H1 (cell line): Measurements from ENCODE around the gene CFD. TPM values are rescaled to one million over a fixed set of nuclear protein-coding genes. Genes with fewer than 3 reads are reported as not detected.

ENCODE experiments used
- CTCF ChIA-PET: fragments of 300-600 bp; sonication (Branson Sonifier 250); formaldehyde crosslinking; loops from one replicate; lab custom pipeline; 2021; ENCODE audit not compliant: partially characterized antibody; lab: Charles Lee
- POLR2A ChIA-PET: fragments of 300-600 bp; sonication (Branson Sonifier 250); formaldehyde crosslinking; loops from one replicate; lab custom pipeline; 2021; ENCODE audit warnings: inconsistent platforms; ENCODE audit not compliant: partially characterized antibody; lab: Charles Lee
- DNase-seq, 2 experiments: peaks; one replicate each; pipeline versions ENCODE4 v3.0.0 to v3.0.0-alpha.2; 2010 to 2022; ENCODE audit warnings: low spot score in 2 of 2, low read depth in 1 of 2, mixed read lengths in 1 of 2
- FAIRE-seq: peaks from 2 replicates; lab custom pipeline; 2011; peaks lifted over from hg19 to GRCh38; lab: Jason Lieb, UNC
- H2AFZ ChIP-seq: 2 replicates; pipeline ENCODE4 v1.8.1; 2012; ENCODE audit warnings: low read length, inconsistent platforms
- H2AK5ac ChIP-seq: 2 replicates; pipeline ENCODE4 v1.6.1; 2013; ENCODE audit warnings: low read depth, low read length
- H2BK120ac ChIP-seq: replicated peaks from 2 replicates; pipeline ENCODE3; 2013; ENCODE audit warnings: low read depth, low read length, inconsistent platforms
- H2BK12ac ChIP-seq: 2 replicates; pipeline ENCODE4 v1.6.1; 2013; ENCODE audit warnings: low read depth, low read length
- H2BK15ac ChIP-seq: 2 replicates; pipeline ENCODE4 v1.6.1; 2013; ENCODE audit warnings: low read length
- H2BK20ac ChIP-seq: 2 replicates; pipeline ENCODE4 v1.6.1; 2013; ENCODE audit warnings: low read length
- H2BK5ac ChIP-seq: 2 replicates; pipeline ENCODE4 v1.6.1; 2013; ENCODE audit warnings: low read depth, low read length
- H3K14ac ChIP-seq: 2 replicates; pipeline ENCODE4 v1.6.1; 2013; ENCODE audit warnings: inconsistent platforms; ENCODE audit not compliant: insufficient read length
- H3K18ac ChIP-seq: 2 replicates; pipeline ENCODE4 v1.6.1; 2013; ENCODE audit warnings: low read length; ENCODE audit errors: extremely low read depth
- H3K23ac ChIP-seq: 2 replicates; pipeline ENCODE4 v1.6.1; 2013; ENCODE audit warnings: inconsistent platforms; ENCODE audit not compliant: insufficient read length
- H3K23me2 ChIP-seq: 2 replicates; pipeline ENCODE4 v1.6.1; 2013; ENCODE audit warnings: low read depth, low read length
- H3K27ac ChIP-seq: 2 replicates; pipeline ENCODE4 v1.6.1; 2011; ENCODE audit warnings: low read depth, low read length, inconsistent platforms
- H3K27me3 ChIP-seq, 4 experiments: replicated peaks in 1 of 4; 1 replicate in 1 of 4; 2 replicates in 3 of 4; pipeline versions ENCODE4 v1.6.1 to v1.8.1; 2011 to 2013; ENCODE audit warnings: low read length in 3 of 4, mild to moderate bottlenecking in 3 of 4, inconsistent platforms in 2 of 4, mixed read lengths in 2 of 4, moderate library complexity in 1 of 4; ENCODE audit not compliant: control insufficient read depth in 3 of 4, insufficient read depth in 3 of 4; ENCODE audit errors: extremely low read depth in 1 of 4
- H3K36me3 ChIP-seq, 4 experiments: 2 replicates each; pipeline versions ENCODE4 v1.6.1 to v1.8.1; 2011 to 2013; ENCODE audit warnings: mild to moderate bottlenecking in 4 of 4, low read length in 3 of 4, moderate library complexity in 2 of 4, control low read depth in 1 of 4, inconsistent platforms in 1 of 4; ENCODE audit not compliant: insufficient read depth in 4 of 4, control insufficient read depth in 2 of 4
- H3K4ac ChIP-seq: replicated peaks from 2 replicates; pipeline ENCODE3; 2013; ENCODE audit warnings: low read length, low read depth, mixed read lengths, inconsistent platforms; ENCODE audit not compliant: insufficient read length
- H3K4me1 ChIP-seq, 4 experiments: replicated peaks in 1 of 4; 1 replicate in 1 of 4; 2 replicates in 3 of 4; pipeline versions ENCODE4 v1.6.1 to v1.8.1; 2011 to 2013; ENCODE audit warnings: low read length in 3 of 4, inconsistent platforms in 2 of 4, mixed read lengths in 1 of 4; ENCODE audit not compliant: insufficient read depth in 4 of 4, control insufficient read depth in 3 of 4
- H3K4me2 ChIP-seq, 2 experiments: 2 replicates each; pipeline versions ENCODE4 v1.6.1 to v1.8.1; 2011 to 2013; ENCODE audit warnings: low read depth in 2 of 2, low read length in 2 of 2, control low read depth in 1 of 2, inconsistent platforms in 1 of 2, mild to moderate bottlenecking in 1 of 2; ENCODE audit not compliant: insufficient read depth in 1 of 2
- H3K4me3 ChIP-seq, 4 experiments: fragments of 200-600, 300-600 bp in 1 of 4; sonication (generic), shearing (Covaris generic), sonication (Bioruptor Twin) in 1 of 4; 2 replicates each; pipeline versions ENCODE4 v1.5.1 to v1.8.1; 2011 to 2016; ENCODE audit warnings: low read length in 4 of 4, low read depth in 3 of 4, control low read depth in 2 of 4, inconsistent platforms in 2 of 4, mild to moderate bottlenecking in 2 of 4, mixed read lengths in 1 of 4, moderate library complexity in 1 of 4; ENCODE audit not compliant: insufficient read depth in 2 of 4; ENCODE audit errors: extremely low read depth in 1 of 4
- H3K56ac ChIP-seq: replicated peaks from 2 replicates; pipeline ENCODE3; 2013; ENCODE audit warnings: low read depth, mild to moderate bottlenecking, mixed read lengths, low read length, inconsistent platforms; ENCODE audit not compliant: insufficient read length
- H3K79me1 ChIP-seq: 2 replicates; pipeline ENCODE4 v1.6.1; 2013; ENCODE audit warnings: low read depth, low read length, control low read depth
- H3K79me2 ChIP-seq, 2 experiments: 2 replicates each; pipeline versions ENCODE4 v1.6.1 to v1.8.1; 2012 to 2013; ENCODE audit warnings: low read length in 2 of 2, mild to moderate bottlenecking in 2 of 2, inconsistent platforms in 1 of 2; ENCODE audit not compliant: insufficient read depth in 2 of 2, control insufficient read depth in 1 of 2
- H3K9ac ChIP-seq, 4 experiments: replicated peaks in 1 of 4; 1 replicate in 1 of 4; 2 replicates in 3 of 4; pipeline versions ENCODE4 v1.6.1 to v1.8.1; 2011 to 2013; ENCODE audit warnings: low read depth in 3 of 4, low read length in 3 of 4, control low read depth in 2 of 4, mild to moderate bottlenecking in 2 of 4, moderate library complexity in 2 of 4, inconsistent platforms in 1 of 4; ENCODE audit errors: extremely low read depth in 1 of 4
- H3K9me3 ChIP-seq, 2 experiments: 2 replicates each; pipeline versions ENCODE4 v1.6.1 to v1.8.1; 2012 to 2013; ENCODE audit warnings: mild to moderate bottlenecking in 2 of 2, moderate library complexity in 2 of 2, control low read depth in 1 of 2, inconsistent platforms in 1 of 2, low read depth in 1 of 2, low read length in 1 of 2, mixed read lengths in 1 of 2; ENCODE audit not compliant: insufficient read depth in 2 of 2
- H4K20me1 ChIP-seq, 2 experiments: replicated peaks in 1 of 2; 2 replicates each; pipeline versions ENCODE3 to v1.8.1; 2011 to 2013; ENCODE audit warnings: inconsistent platforms in 2 of 2, low read length in 2 of 2, mild to moderate bottlenecking in 1 of 2; ENCODE audit not compliant: insufficient read depth in 2 of 2, control insufficient read depth in 1 of 2
- H4K5ac ChIP-seq: 2 replicates; pipeline ENCODE4 v1.6.1; 2013; ENCODE audit warnings: low read length, low read depth, mixed read lengths, inconsistent platforms; ENCODE audit not compliant: insufficient read length
- H4K8ac ChIP-seq: 2 replicates; pipeline ENCODE4 v1.8.0; 2013; ENCODE audit warnings: mild to moderate bottlenecking, moderate library complexity, low read length, inconsistent platforms; ENCODE audit not compliant: insufficient read depth; ENCODE audit errors: extremely low read depth
- H4K91ac ChIP-seq: replicated peaks from 2 replicates; pipeline ENCODE3; 2013; ENCODE audit warnings: low read length, mixed read lengths, inconsistent platforms; ENCODE audit not compliant: insufficient read length
- BCL11A ChIP-seq, 2 experiments: IDR thresholded peaks; one replicate each; pipeline ENCODE4 v1.6.1; 2011; ENCODE audit warnings: low read depth in 2 of 2, low read length in 2 of 2, mild to moderate bottlenecking in 2 of 2
- CHD2 ChIP-seq: IDR thresholded peaks from 2 replicates; pipeline ENCODE4 v1.6.1; 2012; ENCODE audit warnings: low read length, improper control_type of control experiment
- GTF2F1 ChIP-seq: IDR thresholded peaks from 2 replicates; pipeline ENCODE4 v1.6.1; 2012; ENCODE audit warnings: low read depth, low read length, improper control_type of control experiment, borderline replicate concordance
- KDM1A ChIP-seq: fragments of 200-600, 300-600 bp; sonication (generic); IDR thresholded peaks from 2 replicates; pipeline ENCODE4 v1.7.1; 2016; ENCODE audit warnings: mild to moderate bottlenecking, low read length, borderline replicate concordance
- POU5F1 ChIP-seq: IDR thresholded peaks from 2 replicates; pipeline ENCODE4 v1.6.1; 2011; ENCODE audit warnings: low read depth, mild to moderate bottlenecking, low read length, moderate library complexity
- WGBS, 2 experiments: shearing (Covaris generic) in 1 of 2; methylation state at CpG; one replicate each; pipeline versions ENCODE4 v1.1.6 to v1.1.7; 2013 to 2015; ENCODE audit warnings: low lambda C conversion rate in 2 of 2, mixed read lengths in 2 of 2, inconsistent platforms in 1 of 2, low coverage in 1 of 2, missing lambda C conversion rate in 1 of 2; ENCODE audit not compliant: insufficient replicate concordance in 2 of 2, insufficient coverage in 1 of 2, insufficient read length in 1 of 2; ENCODE audit errors: extremely low coverage in 1 of 2, missing lambda C conversion rate in 1 of 2; 5-methylcytosine and 5-hydroxymethylcytosine counted together
- long read RNA-seq, 2 experiments: library from RNA in 1 of 2; library from capped mRNA in 1 of 2; stranded (forward); transcript quantifications; one replicate each; pipeline ENCODE4 v2.0.0, GENCODE V29; 2021; ENCODE audit warnings: inconsistent platforms in 1 of 2
- polyA minus RNA-seq, 3 experiments: library from RNA; depleted of rRNA, polyadenylated mRNA; stranded (reverse); fragments of >200 nt; gene quantifications; 1 replicate in 2 of 3; 2 replicates in 1 of 3; pipeline ENCODE4 v1.2.3, GENCODE V29; 2011
- polyA plus RNA-seq, 7 experiments: library from polyadenylated mRNA; depleted of rRNA in 3 of 7; stranded (reverse) in 5 of 7; unstranded in 2 of 7; fragments of >200 nt in 5 of 7; fragments of 200-250 nt in 2 of 7; gene quantifications; 1 replicate in 5 of 7; 2 replicates in 1 of 7; 4 replicates in 1 of 7; pipeline versions ENCODE4 v1.2.1 to v1.2.3, GENCODE V29; 2011 to 2013; ENCODE audit warnings: missing spikeins in 2 of 7, mixed read lengths in 2 of 7
- total RNA-seq: library from RNA; stranded (reverse); fragmentation: NEBNext Ultra II Directional; extraction: Animal tissue kit (Norgen Biotek cat#: 25700); gene quantifications from 2 replicates; pipeline ENCODE4 v1.2.1, GENCODE V29; 2021
- TF ChIP-seq, protein P1 (sequence below): IDR thresholded peaks from 2 replicates; pipeline ENCODE4 v1.6.1; 2012; ENCODE audit warnings: low read length, inconsistent platforms

The CFD gene
- total RNA-seq (1.7 TPM in 2 replicates), polyA plus RNA-seq (2011; rRNA removed) (2.8 and 4.6 TPM in 2 replicates), polyA minus RNA-seq (2011; rRNA and poly(A)+ RNA removed) (not detected in 2 replicates)
- polyA plus RNA-seq (2011; cell fraction: cytosol; rRNA removed), result 3.8 TPM
- polyA plus RNA-seq (2011; cell fraction: nucleus; rRNA removed), result 2.4 TPM
- 1.0 to 2.1 TPM (median 1.3 TPM) in 4 replicates for polyA plus RNA-seq (2012, experiment 1 of 2)
- 0.83 TPM for polyA plus RNA-seq (2012, experiment 2 of 2)
- 1.5 TPM for polyA plus RNA-seq (2013, experiment 1 of 2)
- polyA plus RNA-seq (2013, experiment 2 of 2), result 1.4 TPM
- 3.5 TPM for polyA minus RNA-seq (2011; cell fraction: cytosol; rRNA and poly(A)+ RNA removed)
- polyA minus RNA-seq (2011; cell fraction: nucleus; rRNA and poly(A)+ RNA removed), result 4.7 TPM
- long read RNA-seq, experiment 1, result 0 reads
- long read RNA-seq, experiment 2, result 0 reads

DNA sequence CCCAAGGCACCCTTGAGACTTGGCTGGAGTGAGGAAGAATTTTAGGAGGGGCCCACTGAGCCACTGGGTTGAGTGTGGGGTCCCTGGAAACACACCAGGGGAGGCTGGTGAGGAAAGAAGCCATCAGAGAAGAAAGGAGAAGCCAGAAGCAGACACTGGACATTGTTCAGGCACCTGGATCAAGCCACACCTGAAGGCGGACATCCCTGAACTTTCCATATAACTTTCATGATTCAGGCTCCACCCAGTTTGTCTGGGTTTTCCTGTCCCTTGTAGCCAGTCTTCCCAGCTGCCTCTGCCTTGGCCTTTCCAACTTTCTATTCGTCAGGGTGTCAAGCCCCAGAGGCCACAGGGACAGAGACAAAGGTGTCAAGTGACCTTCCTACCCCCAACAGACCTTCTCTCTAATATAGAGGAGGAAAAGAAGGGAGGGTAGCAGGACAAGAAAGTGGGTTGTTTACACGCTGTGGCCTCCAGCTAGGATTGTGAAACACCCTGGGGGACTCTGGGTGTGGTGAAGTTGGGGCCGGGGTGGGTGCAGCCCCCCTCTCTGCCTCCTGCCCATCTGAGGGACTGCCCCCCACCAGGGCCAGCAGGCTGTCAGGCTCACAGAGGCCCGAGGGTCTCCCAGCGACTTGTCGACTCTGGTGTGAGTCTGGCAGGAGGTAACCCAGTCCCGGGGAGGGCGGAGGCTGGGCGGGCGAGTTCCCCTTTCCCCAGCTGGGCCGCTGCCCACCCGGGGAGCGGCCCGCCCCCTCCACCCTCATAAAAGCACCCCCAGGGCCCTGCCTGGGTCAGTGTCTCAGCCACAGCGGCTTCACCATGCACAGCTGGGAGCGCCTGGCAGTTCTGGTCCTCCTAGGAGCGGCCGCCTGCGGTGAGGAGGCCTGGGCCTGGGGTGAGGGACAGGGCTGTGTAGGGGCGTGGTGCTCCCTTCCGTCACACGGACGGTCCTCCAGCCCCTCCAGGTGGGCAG, at the start of gene CFD:
Gene CFD, plus strand, starts transcription at position 797 of the 976 bp plus-strand sequence. Its CDS starts 26 bp downstream, at position 823.
- Histone ChIP-seq H2AFZ (no peak within 1 kb of the TSS), H3K36me3 (no peaks in the 10 kb centered on the region), H2AK5ac (no peak within 1 kb of the TSS), H3K23me2 (peaks cover 10% of the 10 kb centered on the region; the same call in 1 of the 2 replicates), H2BK20ac (no peak within 1 kb of the TSS), H3K79me2 (no peaks in the 10 kb centered on the region), H3K4me3 (peak within 1 kb of the TSS in 3 of 4 experiments; percentile 8 to 58 (median 42); a peak in 6 of 8 replicates), H3K4ac (no peak within 1 kb of the TSS), H4K20me1 (peaks cover 0 to 6% of the 10 kb centered on the region in 2 experiments), H3K14ac (no peak within 1 kb of the TSS), H4K5ac (no peak within 1 kb of the TSS), H3K79me1 (no peaks in the 10 kb centered on the region), H2BK15ac (no peak within 1 kb of the TSS), H3K9ac (no peak within 1 kb of the TSS), H4K8ac (no peak within 1 kb of the TSS), H3K4me2 (peak within 1 kb of the TSS; percentile 55 to 61), H3K18ac (no peak within 1 kb of the TSS), H3K56ac (no peak within 1 kb of the TSS), H3K4me1 (peaks cover 0 to 5% (median 3%) of the 10 kb centered on the region in 4 experiments; a peak in 6 of 7 replicates), H3K9me3 (no peaks in the 10 kb centered on the region), H4K91ac (no peak within 1 kb of the TSS), H2BK12ac (no peak within 1 kb of the TSS), H2BK5ac (no peak within 1 kb of the TSS), H3K27ac (no peak within 1 kb of the TSS), H3K23ac (no peak within 1 kb of the TSS), H2BK120ac (no peak within 1 kb of the TSS), H3K27me3 (peaks cover 9 to 25% (median 13%) of the 10 kb centered on the region in 4 experiments)
- DNase-seq (no peak), FAIRE-seq (no peak)
- ChIA-PET CTCF (interaction anchor here (0.6 to 3.3 kb wide), 8 partner anchors 8 to 347 kb away, joined by 3 to 10 read pairs (median 4); no protein-coding TSS in a partner anchor), POLR2A (interaction anchor here (0.8 to 1.8 kb wide), 7 partner anchors 41 to 227 kb away, joined by 3 to 7 read pairs (median 3); partner anchors contain the start of gene WDR18)
- 67% methylated on average over 14 of the region's 24 CpGs; no CpG with 5 or more reads in 1 of the 2 experiments for WGBS, 2 experiments
- TF ChIP-seq GTF2F1 (no peak), KDM1A (peak; percentile 47; the same call in 1 of the 2 replicates), BCL11A (IDR thresholded peaks at IDR 0.05; ENCODE audit: low read depth in 2 of 2, low read length in 2 of 2) (no peak), POU5F1 (no peak), CHD2 (no peak)
- TF ChIP-seq, protein P1, sequence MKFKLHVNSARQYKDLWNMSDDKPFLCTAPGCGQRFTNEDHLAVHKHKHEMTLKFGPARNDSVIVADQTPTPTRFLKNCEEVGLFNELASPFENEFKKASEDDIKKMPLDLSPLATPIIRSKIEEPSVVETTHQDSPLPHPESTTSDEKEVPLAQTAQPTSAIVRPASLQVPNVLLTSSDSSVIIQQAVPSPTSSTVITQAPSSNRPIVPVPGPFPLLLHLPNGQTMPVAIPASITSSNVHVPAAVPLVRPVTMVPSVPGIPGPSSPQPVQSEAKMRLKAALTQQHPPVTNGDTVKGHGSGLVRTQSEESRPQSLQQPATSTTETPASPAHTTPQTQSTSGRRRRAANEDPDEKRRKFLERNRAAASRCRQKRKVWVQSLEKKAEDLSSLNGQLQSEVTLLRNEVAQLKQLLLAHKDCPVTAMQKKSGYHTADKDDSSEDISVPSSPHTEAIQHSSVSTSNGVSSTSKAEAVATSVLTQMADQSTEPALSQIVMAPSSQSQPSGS, result no peak
